ENCODE measurements around the gene CCDC154.

CCDC154 gene

GRCh38 chr16:1435921-1436697 lies 8.2 kb downstream of the CCDC154 start:
- no peak for DNase-seq

DNA sequence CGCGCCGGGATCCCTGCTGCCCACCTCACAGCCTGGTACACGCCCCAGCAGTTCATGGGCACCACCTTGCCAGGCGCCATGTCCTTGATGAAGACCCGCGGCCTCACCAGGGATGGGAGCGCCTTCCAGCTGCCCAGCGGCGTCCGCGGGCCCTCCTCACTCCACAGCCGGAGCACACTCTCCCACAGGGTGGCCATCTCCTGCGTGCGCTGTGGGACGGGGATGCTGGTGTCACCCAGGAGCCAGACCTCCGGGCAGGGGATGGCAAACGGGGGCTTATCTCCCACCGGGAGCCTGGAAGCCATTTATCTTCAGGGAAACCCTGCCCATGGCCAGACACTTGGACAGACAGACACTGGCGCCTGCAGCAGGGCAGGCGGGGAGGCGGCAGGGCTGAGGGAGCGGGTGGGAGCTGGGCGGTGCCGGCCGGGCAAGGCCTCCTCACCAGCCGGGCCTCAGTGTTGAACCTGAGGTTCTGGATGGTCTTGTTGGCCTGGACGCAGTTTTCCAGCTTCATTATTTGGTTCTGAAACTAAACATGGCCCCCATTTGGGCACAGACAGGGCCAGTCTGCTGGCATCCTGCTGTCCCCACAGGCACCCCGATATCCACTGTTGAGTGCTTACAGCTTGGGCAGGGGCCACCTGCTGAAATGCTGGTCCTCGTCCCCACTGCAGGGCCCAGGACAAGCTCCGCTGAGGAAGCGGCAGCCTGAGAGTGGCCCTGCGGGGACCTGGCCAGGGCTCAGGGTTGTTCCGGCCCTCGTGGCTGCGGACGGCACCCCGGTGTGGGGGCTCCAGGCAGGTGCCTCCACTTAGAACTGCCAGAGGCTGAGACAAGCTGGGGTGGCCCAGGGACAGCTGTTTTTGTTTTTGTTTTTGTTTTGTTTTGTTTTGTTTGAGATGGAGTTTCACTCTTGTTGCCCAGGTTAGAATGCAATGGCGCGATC lies 9.4 kb downstream of the CCDC154 start:
- no peak for DNase-seq

GRCh38 chr16:1433756-1434155 lies 10.6 kb downstream of the CCDC154 start:
- no peak for DNase-seq

DNA sequence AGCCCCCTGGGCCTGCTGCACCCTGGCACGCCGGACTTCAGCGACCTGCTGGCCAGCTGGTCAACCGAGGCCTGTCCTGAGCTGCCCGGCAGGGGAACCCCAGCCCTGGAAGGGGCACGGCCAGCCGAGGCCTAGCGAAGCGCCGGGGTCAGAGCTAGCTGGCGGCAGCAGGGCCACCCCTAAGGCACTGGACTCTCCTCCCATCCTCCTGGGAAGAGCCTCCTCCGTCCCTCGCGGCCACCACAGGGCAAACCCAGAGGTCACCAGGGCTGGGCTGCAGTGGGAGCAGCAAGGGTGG lies 11.1 kb downstream of the CCDC154 start:
- no peak for DNase-seq

DNA sequence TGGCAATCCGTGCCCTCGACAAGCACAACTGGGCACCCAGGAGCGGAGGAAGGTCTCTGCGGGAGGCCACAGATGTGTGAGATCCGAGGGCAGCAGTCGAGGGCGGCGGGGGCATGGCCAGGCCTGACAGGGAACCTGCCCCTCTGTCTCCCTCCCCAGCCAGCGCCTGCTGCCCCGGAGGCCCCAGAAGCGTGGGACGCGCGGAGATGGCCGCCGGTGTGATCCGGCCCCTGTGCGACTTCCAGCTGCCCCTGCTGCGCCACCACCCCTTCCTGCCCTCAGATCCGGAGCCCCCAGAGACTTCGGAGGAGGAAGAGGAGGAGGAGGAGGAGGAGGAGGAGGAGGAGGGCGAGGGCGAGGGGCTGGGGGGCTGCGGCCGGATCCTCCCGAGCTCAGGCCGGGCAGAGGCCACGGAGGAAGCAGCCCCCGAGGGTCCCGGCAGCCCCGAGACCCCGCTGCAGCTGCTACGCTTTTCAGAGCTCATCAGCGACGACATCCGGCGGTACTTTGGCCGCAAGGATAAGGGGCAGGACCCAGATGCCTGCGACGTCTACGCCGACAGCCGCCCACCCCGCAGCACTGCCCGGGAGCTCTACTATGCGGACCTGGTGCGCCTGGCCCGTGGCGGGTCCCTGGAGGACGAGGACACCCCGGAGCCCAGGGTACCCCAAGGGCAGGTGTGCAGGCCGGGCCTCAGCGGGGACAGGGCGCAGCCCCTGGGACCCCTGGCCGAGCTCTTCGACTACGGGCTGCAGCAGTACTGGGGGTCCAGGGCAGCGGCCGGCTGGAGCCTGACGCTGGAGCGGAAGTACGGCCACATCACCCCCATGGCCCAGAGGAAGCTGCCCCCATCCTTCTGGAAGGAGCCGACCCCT lies 11.7 kb downstream of the CCDC154 start:
- DNase-seq = no peak

- DNase-seq = no peak
These were observed 12.7 kb downstream of the CCDC154 start for GRCh38 chr16:1431497-1432270.

DNA sequence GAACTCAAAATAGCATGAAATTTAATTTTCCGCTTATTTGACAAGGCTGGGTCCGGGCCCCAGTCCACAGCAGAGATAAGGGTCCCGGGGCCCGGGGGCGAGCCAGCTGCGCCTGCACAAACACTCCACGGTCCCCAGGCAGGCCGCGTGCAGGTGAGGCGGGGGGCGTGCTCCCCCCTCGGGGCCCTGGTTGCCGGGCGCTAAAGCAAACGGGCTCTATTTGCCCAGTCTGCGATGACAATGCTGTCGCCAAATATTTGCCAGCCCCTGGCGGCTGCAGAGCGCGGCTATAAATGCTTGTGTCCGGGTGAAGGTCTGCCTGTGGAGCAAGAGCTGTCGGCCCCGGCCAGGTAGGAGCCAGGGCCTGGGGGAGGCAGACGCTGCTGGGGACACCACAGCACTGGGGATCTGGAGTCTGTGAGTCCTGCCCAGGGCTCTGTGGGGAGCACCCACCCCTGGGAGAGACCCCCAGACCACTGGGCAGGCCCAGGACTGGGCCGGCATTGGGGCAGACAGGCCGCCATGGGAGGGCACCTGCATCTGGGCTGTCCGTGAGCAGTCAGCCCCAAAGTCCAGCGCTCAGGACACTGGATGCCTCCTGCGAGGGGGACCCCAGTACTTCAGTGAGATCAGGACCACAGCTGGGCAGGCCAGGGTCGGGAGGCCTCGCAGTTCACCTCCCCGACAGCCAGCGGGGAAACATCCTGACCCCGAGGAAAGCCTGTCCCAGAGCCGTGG lies 13.4 kb downstream of the CCDC154 start, which contains the start of gene PERCC1:
TSS of gene PERCC1 (plus strand) at position 320 of the 738 bp plus-strand sequence. CDS start 1,516 bp downstream, outside the sequence.
- no peak for DNase-seq

DNA sequence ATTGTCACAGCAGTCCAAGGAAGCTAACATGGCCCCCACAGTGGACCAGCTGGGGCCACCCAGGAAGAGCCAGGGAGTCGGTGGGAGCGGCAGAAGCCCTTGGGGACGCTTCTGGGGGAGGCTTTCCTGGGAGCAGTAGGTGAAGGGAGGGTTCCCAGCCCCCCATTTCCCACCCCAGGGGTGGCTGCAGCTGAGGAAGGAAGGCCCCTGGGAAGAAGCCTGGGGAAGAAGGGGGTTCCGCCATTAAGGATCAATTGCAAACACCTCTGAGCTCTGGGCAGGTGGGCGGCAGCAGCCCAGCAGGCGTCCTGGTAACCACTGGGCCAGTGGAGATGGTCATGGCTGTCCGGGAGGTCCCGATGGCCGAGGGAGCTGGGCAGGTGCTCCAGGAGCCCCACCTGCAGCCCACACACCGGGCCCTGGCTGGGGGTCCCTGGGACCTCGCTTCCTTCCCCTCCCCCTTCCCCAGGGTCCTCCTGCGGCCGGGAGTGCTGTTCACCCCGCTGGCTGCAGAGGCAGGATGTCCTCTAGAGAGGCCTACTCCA lies 14.1 kb downstream of the CCDC154 start:
- no peak for DNase-seq

- no peak for DNase-seq
These were observed 14.7 kb downstream of the CCDC154 start for GRCh38 chr16:1429631-1430030.

DNA sequence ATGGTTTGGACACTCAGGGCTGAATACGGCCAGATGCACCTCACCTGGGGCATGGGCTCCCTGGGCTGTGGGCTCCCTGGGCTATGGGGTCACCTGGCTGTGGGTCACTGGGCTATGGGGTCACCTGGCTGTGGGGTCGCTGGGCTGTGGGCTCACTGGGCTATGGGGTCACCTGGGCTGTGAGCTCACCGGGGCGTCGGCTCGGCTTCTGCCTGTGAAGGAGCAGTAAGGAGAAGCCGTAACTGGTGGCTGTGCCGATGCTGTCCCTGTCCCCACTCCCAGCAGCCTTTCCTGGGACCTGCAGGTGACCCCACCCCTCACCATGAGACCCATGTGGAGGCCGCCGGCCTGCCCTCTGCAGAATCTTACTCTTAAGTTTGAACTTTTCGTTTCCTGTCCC lies 15.3 kb downstream of the CCDC154 start:
- no peak for DNase-seq

DNA sequence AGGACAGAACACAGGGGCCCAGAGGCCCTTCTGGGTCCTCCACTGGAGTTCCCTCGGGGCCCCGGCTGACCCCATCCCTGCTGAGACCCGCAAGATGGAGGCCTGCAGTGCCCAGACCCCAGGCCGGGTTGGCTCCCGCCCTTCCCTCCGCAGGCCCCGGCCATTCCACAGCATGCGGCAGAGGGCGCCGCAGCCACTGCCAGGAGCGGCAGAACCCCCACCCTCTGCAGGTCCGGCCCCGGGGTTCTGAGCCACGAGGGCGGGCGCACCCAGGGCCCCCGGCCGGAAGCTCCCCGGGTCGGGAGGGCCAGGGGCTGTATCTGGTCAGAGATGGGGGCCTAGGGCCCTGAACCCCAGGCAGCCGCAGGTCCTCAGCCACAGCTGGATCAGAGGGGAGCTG lies 15.8 kb downstream of the CCDC154 start:
- DNase-seq = peak; percentile 57

- DNase-seq = no peak
These were observed 16.6 kb downstream of the CCDC154 start for GRCh38 chr16:1427473-1428461.

GRCh38 chr16:1426734-1427471 lies 17.5 kb downstream of the CCDC154 start:
- no peak for DNase-seq

GRCh38 chr16:1425616-1426370 lies 18.6 kb downstream of the CCDC154 start:
- DNase-seq = no peak

GRCh38 chr16:1424028-1424427 lies 20.3 kb downstream of the CCDC154 start:
- no peak for DNase-seq

- no peak for DNase-seq
These were observed 22.3 kb downstream of the CCDC154 start for GRCh38 chr16:1422076-1422475.

DNA sequence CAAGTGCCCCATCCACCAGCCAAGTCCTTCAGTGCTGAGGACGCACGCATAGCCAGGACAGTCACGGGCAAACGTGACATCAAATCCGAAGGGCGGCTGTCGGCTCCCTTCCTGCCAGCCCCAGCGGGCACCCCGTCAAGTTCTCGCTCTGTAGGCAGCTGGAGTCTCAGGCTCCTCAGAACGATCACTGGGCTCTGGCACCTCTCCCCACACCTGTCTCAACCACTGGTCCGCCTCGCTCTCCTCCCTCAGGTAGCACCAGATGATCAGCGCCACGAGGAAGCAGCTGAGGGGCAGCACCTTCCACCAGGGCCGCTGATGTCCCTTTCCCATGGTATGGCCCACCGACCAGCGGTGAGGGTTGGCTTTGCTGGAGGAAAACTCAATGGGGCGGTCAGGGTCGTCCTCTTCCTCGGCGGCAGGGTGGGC lies 24.2 kb downstream of the CCDC154 start:
- no peak for DNase-seq

DNA sequence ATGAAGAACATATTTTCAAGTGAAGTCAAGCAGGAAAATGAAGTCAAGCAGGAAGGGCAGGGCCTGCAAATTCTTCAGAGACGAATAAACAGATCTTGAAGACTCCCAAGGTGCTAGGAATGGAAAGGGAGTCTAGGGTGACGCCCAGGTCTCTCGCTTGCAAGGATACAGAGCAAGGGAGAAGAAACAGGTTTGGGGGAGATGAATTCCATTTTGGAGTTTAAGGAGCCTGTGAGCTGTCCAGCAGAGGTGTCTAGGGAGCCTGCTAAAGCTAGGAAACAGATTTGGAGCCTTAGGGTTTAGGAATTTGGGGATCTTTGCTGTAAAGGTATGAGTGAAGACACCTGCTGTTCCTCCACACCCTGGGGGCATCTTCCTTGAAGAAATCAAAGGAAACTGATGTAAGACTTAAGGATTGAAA lies 27.8 kb downstream of the CCDC154 start:
- no peak for DNase-seq
